Measurements from ENCODE around the gene UVRAG. TPM values are rescaled to one million over a fixed set of nuclear protein-coding genes. Genes with fewer than 3 reads are reported as not detected.

The UVRAG gene
- total RNA-seq, 6 donors from 2014 or later: 23.3 to 72.3 (median 28.5) TPM

DNA sequence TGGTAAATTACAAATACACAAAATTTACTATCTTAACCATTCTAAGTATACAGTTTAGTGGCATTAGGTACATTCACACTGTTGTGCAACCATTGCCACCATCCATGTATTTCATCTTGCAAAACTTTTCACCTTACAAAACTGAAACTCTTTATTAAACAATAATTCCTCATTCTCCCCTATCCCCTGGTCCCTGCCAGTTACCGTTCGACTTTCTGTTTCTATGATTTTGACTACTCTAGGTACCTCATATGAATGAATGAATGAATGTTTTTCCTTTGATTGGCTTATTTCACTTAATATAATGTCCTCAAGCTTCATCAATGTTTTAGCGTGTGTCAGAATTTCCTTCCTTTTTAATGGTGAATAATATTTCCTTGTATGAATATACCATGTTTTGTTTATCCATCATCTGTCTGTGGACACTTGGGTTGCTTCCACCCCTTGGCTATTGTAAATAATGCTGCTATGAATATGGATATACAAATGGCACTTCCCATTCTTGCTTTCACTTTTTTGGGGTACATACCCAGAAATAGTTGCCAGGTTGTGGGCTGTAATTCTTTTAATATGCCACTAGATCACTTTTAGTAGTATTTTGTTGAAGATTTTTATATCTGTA, 93.0 kb downstream of the UVRAG start:
- ATAC-seq (ENCODE audit: low FRiP score in 2 of 2) (no peak), DNase-seq (no peak)
- H3K9me3 ChIP-seq: no peaks in the 10 kb centered on the region
- H3K4me1 ChIP-seq: no peaks in the 10 kb centered on the region
- no peak overlapping the region for H3K4me3 ChIP-seq
- H3K36me3 ChIP-seq: peaks cover 0 to 12% (median 0%) of the 10 kb centered on the region in 4 donors
- H3K27me3 ChIP-seq: no peaks in the 10 kb centered on the region
- WGBS, 2 donors: 53 to 67% methylated on average over 3 of the region's 3 CpGs
- H3K27ac ChIP-seq: no peak overlapping the region
- TF ChIP-seq POLR2AphosphoS5 (IDR thresholded peaks at IDR 0.05) (no peak), EP300 (IDR thresholded peaks at IDR 0.05) (no peak), POLR2A (IDR thresholded peaks at IDR 0.05) (no peak)
- TF ChIP-seq, protein P1, sequence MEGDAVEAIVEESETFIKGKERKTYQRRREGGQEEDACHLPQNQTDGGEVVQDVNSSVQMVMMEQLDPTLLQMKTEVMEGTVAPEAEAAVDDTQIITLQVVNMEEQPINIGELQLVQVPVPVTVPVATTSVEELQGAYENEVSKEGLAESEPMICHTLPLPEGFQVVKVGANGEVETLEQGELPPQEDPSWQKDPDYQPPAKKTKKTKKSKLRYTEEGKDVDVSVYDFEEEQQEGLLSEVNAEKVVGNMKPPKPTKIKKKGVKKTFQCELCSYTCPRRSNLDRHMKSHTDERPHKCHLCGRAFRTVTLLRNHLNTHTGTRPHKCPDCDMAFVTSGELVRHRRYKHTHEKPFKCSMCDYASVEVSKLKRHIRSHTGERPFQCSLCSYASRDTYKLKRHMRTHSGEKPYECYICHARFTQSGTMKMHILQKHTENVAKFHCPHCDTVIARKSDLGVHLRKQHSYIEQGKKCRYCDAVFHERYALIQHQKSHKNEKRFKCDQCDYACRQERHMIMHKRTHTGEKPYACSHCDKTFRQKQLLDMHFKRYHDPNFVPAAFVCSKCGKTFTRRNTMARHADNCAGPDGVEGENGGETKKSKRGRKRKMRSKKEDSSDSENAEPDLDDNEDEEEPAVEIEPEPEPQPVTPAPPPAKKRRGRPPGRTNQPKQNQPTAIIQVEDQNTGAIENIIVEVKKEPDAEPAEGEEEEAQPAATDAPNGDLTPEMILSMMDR (IDR thresholded peaks at IDR 0.05): no peak

DNA sequence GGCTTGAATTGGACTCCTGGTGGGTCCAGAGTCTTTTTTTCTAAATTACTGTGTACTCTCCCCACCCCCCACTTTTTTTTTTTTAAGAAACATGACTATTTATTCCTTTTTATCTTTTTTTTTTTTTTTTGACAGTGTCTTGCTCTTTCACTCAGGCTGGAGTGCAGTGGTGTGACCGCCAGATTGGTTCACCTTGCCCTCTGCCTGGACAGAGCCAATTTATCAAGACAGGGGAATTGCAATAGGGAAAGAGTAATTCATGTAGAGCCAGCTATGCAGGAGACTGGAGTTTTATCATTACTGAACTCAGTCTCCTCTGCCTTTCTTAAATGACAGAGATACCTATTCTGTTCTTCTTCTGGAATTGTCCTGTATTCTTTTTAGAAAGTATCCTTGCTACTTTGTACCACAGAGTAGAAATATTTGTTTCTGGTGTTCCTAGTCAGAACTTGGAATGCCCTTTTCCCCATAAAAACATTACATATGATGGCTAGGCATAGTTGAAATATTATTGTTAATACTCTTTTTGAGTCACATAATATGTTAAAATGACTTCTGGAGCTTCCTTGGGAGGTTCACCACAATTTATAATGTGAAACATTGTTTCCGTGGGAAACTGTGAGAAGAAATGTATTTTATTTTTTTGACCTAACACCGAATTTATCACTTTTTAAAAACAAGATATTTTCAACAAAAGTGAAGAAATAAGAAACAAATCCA, 95.6 kb downstream of the UVRAG start:
- WGBS, 2 donors: 95 to 98% methylated on average over 3 of the region's 3 CpGs
- H3K27ac ChIP-seq: no peak overlapping the region
- TF ChIP-seq EP300 (IDR thresholded peaks at IDR 0.05) (no peak), POLR2A (IDR thresholded peaks at IDR 0.05) (no peak), POLR2AphosphoS5 (IDR thresholded peaks at IDR 0.05) (no peak)
- TF ChIP-seq, protein P1 (IDR thresholded peaks at IDR 0.05): no peak

DNA sequence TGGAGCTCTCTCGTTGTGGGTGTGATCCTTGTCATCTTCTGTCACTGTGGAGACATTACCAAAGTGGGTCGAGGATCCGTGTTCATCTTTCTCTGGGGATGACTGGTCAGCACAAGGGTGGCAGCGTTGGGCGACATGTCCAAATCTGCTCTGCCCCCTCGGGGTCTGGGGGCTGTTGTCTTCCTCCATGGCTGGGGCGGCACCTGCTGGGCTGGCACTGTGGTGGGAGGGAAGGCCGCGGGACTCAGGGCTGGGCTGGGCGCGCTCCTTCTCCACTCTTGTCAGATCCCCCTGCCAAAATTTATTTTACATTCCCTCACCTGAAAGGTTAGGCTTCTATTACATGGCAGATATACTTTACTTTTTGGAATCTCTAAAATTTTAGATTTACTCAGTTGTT, 96.4 kb downstream of the UVRAG start:
- peak in 1 of 2 donors; percentile 44 for DNase-seq
- Histone ChIP-seq H3K27me3 (no peaks in the 10 kb centered on the region), H3K4me1 (no peaks in the 10 kb centered on the region), H3K36me3 (peaks cover 0 to 15% (median 0%) of the 10 kb centered on the region in 4 donors), H3K4me3 (no peak overlapping the region), H3K9me3 (no peaks in the 10 kb centered on the region), H3K27ac (no peak overlapping the region)
- ATAC-seq (ENCODE audit: low FRiP score in 2 of 2): no peak
- TF ChIP-seq POLR2AphosphoS5 (IDR thresholded peaks at IDR 0.05) (no peak), POLR2A (IDR thresholded peaks at IDR 0.05) (no peak), EP300 (IDR thresholded peaks at IDR 0.05) (no peak)
- TF ChIP-seq, protein P1 (IDR thresholded peaks at IDR 0.05): no peak
- WGBS, 2 donors: 92 to 93% methylated on average over 10 to 11 of the region's 11 CpGs

More for the DNA sequence above, 95.6 kb downstream of the UVRAG start:
- Histone ChIP-seq H3K4me1 (no peaks in the 10 kb centered on the region), H3K9me3 (no peaks in the 10 kb centered on the region), H3K27me3 (no peaks in the 10 kb centered on the region), H3K36me3 (peaks cover 0 to 15% (median 0%) of the 10 kb centered on the region in 4 donors), H3K4me3 (no peak overlapping the region)
- DNase-seq: no peak
- no peak for ATAC-seq (ENCODE audit: low FRiP score in 2 of 2)

DNA sequence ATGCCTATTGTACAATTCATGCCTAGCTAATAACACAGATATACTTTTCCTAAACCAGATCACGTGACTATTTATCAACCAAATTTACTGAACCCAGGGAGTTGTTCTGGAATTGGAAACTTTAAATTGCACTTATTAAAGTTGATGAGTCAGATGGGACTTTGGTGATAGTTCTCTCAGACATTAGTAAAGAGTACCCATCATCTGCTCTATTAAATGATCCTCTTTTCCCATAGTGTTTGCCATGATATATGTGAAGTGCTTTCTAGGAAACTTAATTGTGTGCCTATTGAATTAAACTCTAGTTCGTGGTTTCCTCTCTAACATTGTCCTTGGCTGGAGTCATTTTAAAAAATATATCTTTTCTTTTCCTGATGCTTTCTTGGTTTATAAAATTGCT, 99.0 kb downstream of the UVRAG start:
- WGBS, 2 donors: 92 to 98% methylated on average over 2 of the region's 2 CpGs
- TF ChIP-seq EP300 (IDR thresholded peaks at IDR 0.05): no peak
- TF ChIP-seq POLR2AphosphoS5 (IDR thresholded peaks at IDR 0.05): no peak
- no peak for TF ChIP-seq POLR2A (IDR thresholded peaks at IDR 0.05)
- TF ChIP-seq, protein P1 (IDR thresholded peaks at IDR 0.05): no peak
- no peak overlapping the region for H3K4me3 ChIP-seq
- H3K4me1 ChIP-seq: no peaks in the 10 kb centered on the region
- H3K9me3 ChIP-seq: no peaks in the 10 kb centered on the region
- H3K27ac ChIP-seq: no peak overlapping the region
- ATAC-seq (ENCODE audit: low FRiP score in 2 of 2) (no peak), DNase-seq (no peak)
- H3K27me3 ChIP-seq: no peaks in the 10 kb centered on the region
- peaks cover 0 to 15% (median 0%) of the 10 kb centered on the region in 4 donors for H3K36me3 ChIP-seq

Data from upper lobe of left lung (tissue), 6 donors.